Caco-2 (cell line): ENCODE results near the gene PTGFRN. TPM values are rescaled to one million over a fixed set of nuclear protein-coding genes. Genes with fewer than 3 reads are reported as not detected.

Source experiments
- BruUV-seq: library from RNA; stranded (reverse); fragments of 400-500 nt; replicated peaks from 2 replicates; lab custom pipeline; 2021; lab: Mats Ljungman, UMichigan
- CTCF ChIA-PET: fragments of 300-600 bp; sonication (Branson Sonifier 250); formaldehyde crosslinking; loops from one replicate; lab custom pipeline; 2022; ENCODE audit warnings: antibody characterized with exemption; lab: Charles Lee
- POLR2A ChIA-PET: fragments of 300-600 bp; sonication (Branson Sonifier 250); formaldehyde crosslinking; loops from one replicate; lab custom pipeline; 2022; ENCODE audit warnings: antibody characterized with exemption; lab: Charles Lee
- DNase-seq, 2 experiments: peaks; one replicate each; pipeline versions ENCODE4 v3.0.0 to v3.0.0-alpha.2; 2020 to 2022
- H3K27me3 ChIP-seq: replicated peaks from 2 replicates; pipeline ENCODE4 v1.6.0; 2011; ENCODE audit warnings: low read length; ENCODE audit not compliant: control insufficient read depth, insufficient read depth
- H3K36me3 ChIP-seq: 2 replicates; pipeline ENCODE4 v1.5.1; 2011; ENCODE audit warnings: low read length; ENCODE audit not compliant: control insufficient read depth, insufficient read depth
- H3K4me1 ChIP-seq: fragments of 250-450 bp; sonication (Bioruptor Pico); 2 replicates; pipeline ENCODE4 v1.5.1; 2020; ENCODE audit warnings: mild to moderate bottlenecking
- H3K4me3 ChIP-seq: 2 replicates; pipeline ENCODE4 v1.5.1; 2011; ENCODE audit warnings: low read depth, mild to moderate bottlenecking, control low read depth, low read length
- H3K9me3 ChIP-seq: fragments of 250-450 bp; sonication (Bioruptor Pico); 2 replicates; pipeline ENCODE4 v1.5.1; 2020; ENCODE audit warnings: mild to moderate bottlenecking, moderate library complexity
- H3K27ac Mint-ChIP-seq: one replicate; pipeline ENCODE4 v1.8.0; 2022; ENCODE audit warnings: mixed read lengths; ENCODE audit not compliant: unreplicated experiment
- H3K27me3 Mint-ChIP-seq: one replicate; pipeline ENCODE4 v1.8.0; 2022; ENCODE audit warnings: mixed read lengths; ENCODE audit not compliant: insufficient read depth, unreplicated experiment
- H3K36me3 Mint-ChIP-seq: one replicate; pipeline ENCODE4 v1.8.0; 2022; ENCODE audit warnings: mild to moderate bottlenecking, mixed read lengths; ENCODE audit not compliant: insufficient read depth, unreplicated experiment
- H3K4me1 Mint-ChIP-seq: one replicate; pipeline ENCODE4 v1.8.0; 2022; ENCODE audit warnings: low read depth, mixed read lengths; ENCODE audit not compliant: unreplicated experiment
- H3K4me3 Mint-ChIP-seq: one replicate; pipeline ENCODE4 v1.8.0; 2022; ENCODE audit warnings: mild to moderate bottlenecking, moderate library complexity, mixed read lengths; ENCODE audit not compliant: unreplicated experiment
- H3K9me3 Mint-ChIP-seq: one replicate; pipeline ENCODE4 v1.8.0; 2022; ENCODE audit warnings: mixed read lengths; ENCODE audit not compliant: unreplicated experiment
- intact Hi-C: fragments of 100-400 bp; cut with micrococcal nuclease; formaldehyde crosslinking; loops from one replicate; pipeline ENCODE4 v1.10.0; 2022; ENCODE audit not compliant: unreplicated experiment
- total RNA-seq: library from RNA; stranded (reverse); gene quantifications from 2 replicates; pipeline ENCODE4 v1.2.3, GENCODE V29; 2022
- TF ChIP-seq, protein P1 (sequence below), 2 experiments: fragments of 200-600 bp in 1 of 2; IDR thresholded peaks; 1 replicate in 1 of 2; 2 replicates in 1 of 2; pipeline versions ENCODE4 v1.5.1 to v1.8.0; 2011 to 2022; ENCODE audit warnings: antibody characterized with exemption in 1 of 2, control low read depth in 1 of 2, inconsistent platforms in 1 of 2, low read depth in 1 of 2, low read length in 1 of 2, mild to moderate bottlenecking in 1 of 2, moderate library complexity in 1 of 2; ENCODE audit not compliant: insufficient read depth in 1 of 2, severe bottlenecking in 1 of 2, unreplicated experiment in 1 of 2

Gene PTGFRN
- total RNA-seq, 1 experiment from 2014 or later = 16.2 TPM

DNA sequence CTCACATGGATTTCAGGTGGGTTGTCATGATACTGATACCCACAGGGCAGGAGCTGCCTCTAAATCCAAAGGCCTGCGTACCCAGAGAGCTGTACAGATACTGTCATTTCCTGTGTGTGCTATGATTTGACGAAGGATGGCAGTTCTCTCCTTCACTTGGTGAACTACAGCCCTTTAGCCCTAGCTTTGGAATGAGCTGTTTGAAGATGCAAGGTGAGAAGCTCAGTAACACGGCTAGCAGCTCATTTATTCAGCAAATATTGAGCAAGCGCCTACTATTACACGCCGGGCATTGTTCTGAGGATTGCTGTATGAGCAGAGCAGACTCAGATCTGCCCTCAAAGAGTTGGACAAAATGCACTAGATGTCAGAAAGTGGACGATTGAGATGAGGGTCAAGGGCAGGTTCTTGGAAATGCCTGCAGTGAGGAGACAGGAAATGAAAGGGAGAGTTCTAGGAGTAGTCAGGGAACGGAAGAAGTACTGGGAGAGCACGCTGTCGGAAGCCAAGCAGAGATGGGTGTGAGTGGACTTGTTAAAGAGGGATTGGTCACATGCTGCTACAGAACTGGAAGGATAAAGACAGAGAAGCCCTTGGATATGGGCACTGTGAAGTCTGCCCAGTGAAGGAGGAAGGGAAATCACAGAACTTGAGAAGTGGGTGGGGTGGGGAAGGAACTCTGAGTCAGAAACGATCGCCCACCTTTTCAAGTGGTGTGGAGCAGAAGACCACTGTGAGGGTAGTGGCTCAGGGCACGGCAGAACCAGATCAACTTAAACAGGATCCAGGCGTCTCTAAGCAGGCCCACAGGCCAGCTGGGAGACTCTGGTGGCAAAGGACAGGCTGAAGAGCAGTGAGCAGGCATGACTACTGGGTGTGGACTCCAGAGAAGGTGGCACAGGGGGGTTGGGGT, 7.1 kb downstream of the PTGFRN start:
- H3K9me3 ChIP-seq = no peaks in the 10 kb centered on the region
- no TSS peak for BruUV-seq
- no peaks in the 10 kb centered on the region for H3K27me3 ChIP-seq
- Mint-ChIP-seq H3K36me3 (no peaks in the 10 kb centered on the region), H3K27ac (no peak overlapping the region), H3K27me3 (no peaks in the 10 kb centered on the region), H3K4me1 (peaks cover 5% of the 10 kb centered on the region), H3K9me3 (no peaks in the 10 kb centered on the region), H3K4me3 (no peak overlapping the region)
- DNase-seq = no peak
- ChIA-PET POLR2A (interaction anchor here (0.6 kb wide), 1 partner anchor 63 kb away, joined by 3 read pairs; no protein-coding TSS in a partner anchor), CTCF (no interaction called here)
- no peaks in the 10 kb centered on the region for H3K36me3 ChIP-seq
- no peak overlapping the region for H3K4me3 ChIP-seq
- TF ChIP-seq, protein P1, sequence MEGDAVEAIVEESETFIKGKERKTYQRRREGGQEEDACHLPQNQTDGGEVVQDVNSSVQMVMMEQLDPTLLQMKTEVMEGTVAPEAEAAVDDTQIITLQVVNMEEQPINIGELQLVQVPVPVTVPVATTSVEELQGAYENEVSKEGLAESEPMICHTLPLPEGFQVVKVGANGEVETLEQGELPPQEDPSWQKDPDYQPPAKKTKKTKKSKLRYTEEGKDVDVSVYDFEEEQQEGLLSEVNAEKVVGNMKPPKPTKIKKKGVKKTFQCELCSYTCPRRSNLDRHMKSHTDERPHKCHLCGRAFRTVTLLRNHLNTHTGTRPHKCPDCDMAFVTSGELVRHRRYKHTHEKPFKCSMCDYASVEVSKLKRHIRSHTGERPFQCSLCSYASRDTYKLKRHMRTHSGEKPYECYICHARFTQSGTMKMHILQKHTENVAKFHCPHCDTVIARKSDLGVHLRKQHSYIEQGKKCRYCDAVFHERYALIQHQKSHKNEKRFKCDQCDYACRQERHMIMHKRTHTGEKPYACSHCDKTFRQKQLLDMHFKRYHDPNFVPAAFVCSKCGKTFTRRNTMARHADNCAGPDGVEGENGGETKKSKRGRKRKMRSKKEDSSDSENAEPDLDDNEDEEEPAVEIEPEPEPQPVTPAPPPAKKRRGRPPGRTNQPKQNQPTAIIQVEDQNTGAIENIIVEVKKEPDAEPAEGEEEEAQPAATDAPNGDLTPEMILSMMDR (IDR thresholded peaks at IDR 0.05; ENCODE audit: insufficient read depth in 1 of 2, low read depth in 1 of 2, low read length in 1 of 2, severe bottlenecking in 1 of 2, unreplicated experiment in 1 of 2) = no peak
- H3K4me1 ChIP-seq = peaks cover 9% of the 10 kb centered on the region
- intact Hi-C loops = loop anchor here (10.0 kb wide), 1 partner anchor 138 kb away; no protein-coding TSS in a partner anchor

DNA sequence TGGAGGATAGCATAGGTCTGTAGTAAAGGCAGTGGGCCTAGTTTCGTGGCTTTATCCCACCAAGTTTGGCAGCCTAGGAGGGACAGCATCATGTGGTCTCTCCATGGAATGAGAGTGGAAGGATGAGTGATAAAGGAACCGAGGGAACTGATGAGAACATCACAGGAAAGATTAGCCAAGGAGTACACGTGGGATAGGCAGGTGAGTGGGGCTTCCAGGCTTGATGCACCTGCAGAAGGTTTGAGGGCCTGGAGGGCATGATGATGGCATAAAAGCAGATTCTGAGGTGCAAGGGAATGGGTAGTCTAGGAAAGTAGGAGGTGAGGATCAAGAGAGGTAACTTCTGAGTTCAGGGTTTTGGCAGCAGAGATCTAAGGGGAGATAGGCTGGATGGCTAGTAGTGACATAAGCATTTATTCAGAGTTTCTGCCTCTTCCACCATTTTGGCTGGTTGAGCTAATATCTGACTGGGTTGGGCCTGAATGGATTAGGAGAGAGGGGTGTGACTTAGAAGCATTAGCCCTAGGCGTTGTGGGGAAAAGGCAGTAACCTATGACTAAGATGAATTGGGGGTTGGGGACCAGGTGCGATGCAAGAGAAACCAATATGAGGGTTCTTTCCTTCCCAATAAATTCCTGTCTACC, 9.1 kb downstream of the PTGFRN start:
- Histone ChIP-seq H3K9me3 (no peaks in the 10 kb centered on the region), H3K36me3 (no peaks in the 10 kb centered on the region), H3K4me1 (peaks cover 11% of the 10 kb centered on the region), H3K27me3 (no peaks in the 10 kb centered on the region), H3K4me3 (no peak overlapping the region)
- ChIA-PET CTCF (no interaction called here), POLR2A (no interaction called here)
- H3K4me3 Mint-ChIP-seq = no peak overlapping the region
- peaks cover 8% of the 10 kb centered on the region for H3K4me1 Mint-ChIP-seq
- no peaks in the 10 kb centered on the region for H3K9me3 Mint-ChIP-seq
- H3K36me3 Mint-ChIP-seq = no peaks in the 10 kb centered on the region
- intact Hi-C loops = loop anchor here (10.0 kb wide), 1 partner anchor 136 kb away; no protein-coding TSS in a partner anchor
- TF ChIP-seq, protein P1 (IDR thresholded peaks at IDR 0.05; ENCODE audit: insufficient read depth in 1 of 2, low read depth in 1 of 2, low read length in 1 of 2, severe bottlenecking in 1 of 2, unreplicated experiment in 1 of 2) = no peak
- no peaks in the 10 kb centered on the region for H3K27me3 Mint-ChIP-seq
- DNase-seq = no peak
- no peak overlapping the region for H3K27ac Mint-ChIP-seq
- BruUV-seq = no TSS peak

DNA sequence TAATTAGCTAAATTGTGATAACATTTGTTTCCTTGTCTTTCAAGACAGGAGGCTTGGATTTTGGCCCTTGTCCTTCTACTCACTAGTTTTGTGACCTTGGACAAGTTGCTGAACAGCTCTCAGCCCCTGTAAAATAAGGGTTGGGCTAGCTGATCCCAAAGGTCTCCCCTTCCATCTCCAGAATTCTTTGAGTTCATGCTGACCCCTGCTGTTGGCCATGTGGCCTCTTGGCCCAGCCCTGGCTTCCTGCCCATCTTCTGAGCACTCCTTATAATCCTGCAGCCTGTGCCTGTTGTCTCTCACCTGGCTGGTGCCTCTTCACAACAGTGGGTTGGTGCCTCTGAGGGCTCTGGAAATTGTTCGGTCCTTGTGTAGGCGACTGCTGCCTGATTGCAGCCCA, 10.1 kb downstream of the PTGFRN start:
- Mint-ChIP-seq H3K36me3 (no peaks in the 10 kb centered on the region), H3K9me3 (no peaks in the 10 kb centered on the region), H3K4me3 (no peak overlapping the region), H3K27ac (no peak overlapping the region), H3K27me3 (no peaks in the 10 kb centered on the region), H3K4me1 (peaks cover 8% of the 10 kb centered on the region)
- CTCF ChIA-PET = interaction anchor here (0.6 to 0.8 kb wide), 2 partner anchors 78 to 182 kb away, joined by 3 read pairs; no protein-coding TSS in a partner anchor
- intact Hi-C loops = loop anchor here (5.0 to 10.0 kb wide), 2 partner anchors 78 to 135 kb away; no protein-coding TSS in a partner anchor
- TF ChIP-seq, protein P1 (IDR thresholded peaks at IDR 0.05; ENCODE audit: insufficient read depth in 1 of 2, low read depth in 1 of 2, low read length in 1 of 2, severe bottlenecking in 1 of 2, unreplicated experiment in 1 of 2) = peak in 1 of 2 experiments; percentile 13
- Histone ChIP-seq H3K9me3 (no peaks in the 10 kb centered on the region), H3K4me3 (no peak overlapping the region), H3K4me1 (peaks cover 11% of the 10 kb centered on the region), H3K36me3 (no peaks in the 10 kb centered on the region; the same call in 1 of the 2 replicates), H3K27me3 (no peaks in the 10 kb centered on the region)
- DNase-seq = peak in 1 of 2 experiments; percentile 33
- no TSS peak for BruUV-seq
- POLR2A ChIA-PET = no interaction called here
